Measurements from ENCODE around the gene NTF4.

NTF4 gene

DNA sequence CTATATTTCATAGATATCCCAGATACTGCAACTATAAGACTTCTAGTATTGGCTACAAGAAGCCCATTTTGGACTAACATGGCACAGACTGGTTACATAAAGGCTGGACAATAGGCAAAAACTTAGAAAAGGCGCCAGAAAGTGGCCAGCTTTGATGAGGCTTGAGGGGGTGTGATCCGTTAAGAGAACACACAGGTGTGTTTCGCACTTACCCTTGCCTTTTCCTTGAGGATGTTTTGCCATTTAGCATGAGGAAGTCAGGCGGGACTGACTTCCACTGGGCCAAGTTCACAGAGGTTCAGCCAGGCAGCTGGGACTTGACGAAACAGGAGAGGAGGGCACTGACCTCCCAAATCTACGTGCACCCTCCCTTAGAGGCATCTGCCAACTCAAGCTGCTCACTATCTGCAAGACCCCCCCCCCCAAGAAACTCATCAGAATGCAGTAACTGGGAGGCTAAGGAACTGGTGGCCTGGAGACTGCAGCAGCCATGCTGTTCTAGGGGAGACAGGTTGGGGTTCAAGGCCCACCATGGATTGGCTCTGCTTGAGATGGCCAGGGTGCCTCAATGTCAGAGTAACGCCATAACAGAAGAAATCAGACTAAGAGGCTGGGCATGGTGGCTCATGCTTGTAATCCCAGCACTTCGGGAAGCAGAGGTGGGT is 45.1 kb upstream of the NTF4 start:
- Histone ChIP-seq H3K27ac (no peak overlapping the region), H3K27me3 (replicated peaks) (no peaks in the 10 kb centered on the region), H3K4me3 (ENCODE audit: low read depth, low read length) (no peak overlapping the region), H3K36me3 (replicated peaks) (peaks cover 49% of the 10 kb centered on the region)
- no peak for DNase-seq
- in situ Hi-C loops (cut with HindIII; ENCODE audit: low pct_ligation_motif_present, low sequenced_read_pairs) = no loop called here
- TF ChIP-seq, protein P1, sequence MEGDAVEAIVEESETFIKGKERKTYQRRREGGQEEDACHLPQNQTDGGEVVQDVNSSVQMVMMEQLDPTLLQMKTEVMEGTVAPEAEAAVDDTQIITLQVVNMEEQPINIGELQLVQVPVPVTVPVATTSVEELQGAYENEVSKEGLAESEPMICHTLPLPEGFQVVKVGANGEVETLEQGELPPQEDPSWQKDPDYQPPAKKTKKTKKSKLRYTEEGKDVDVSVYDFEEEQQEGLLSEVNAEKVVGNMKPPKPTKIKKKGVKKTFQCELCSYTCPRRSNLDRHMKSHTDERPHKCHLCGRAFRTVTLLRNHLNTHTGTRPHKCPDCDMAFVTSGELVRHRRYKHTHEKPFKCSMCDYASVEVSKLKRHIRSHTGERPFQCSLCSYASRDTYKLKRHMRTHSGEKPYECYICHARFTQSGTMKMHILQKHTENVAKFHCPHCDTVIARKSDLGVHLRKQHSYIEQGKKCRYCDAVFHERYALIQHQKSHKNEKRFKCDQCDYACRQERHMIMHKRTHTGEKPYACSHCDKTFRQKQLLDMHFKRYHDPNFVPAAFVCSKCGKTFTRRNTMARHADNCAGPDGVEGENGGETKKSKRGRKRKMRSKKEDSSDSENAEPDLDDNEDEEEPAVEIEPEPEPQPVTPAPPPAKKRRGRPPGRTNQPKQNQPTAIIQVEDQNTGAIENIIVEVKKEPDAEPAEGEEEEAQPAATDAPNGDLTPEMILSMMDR (IDR thresholded peaks at IDR 0.05; ENCODE audit: low read depth, low read length, missing control alignments) = no peak

DNA sequence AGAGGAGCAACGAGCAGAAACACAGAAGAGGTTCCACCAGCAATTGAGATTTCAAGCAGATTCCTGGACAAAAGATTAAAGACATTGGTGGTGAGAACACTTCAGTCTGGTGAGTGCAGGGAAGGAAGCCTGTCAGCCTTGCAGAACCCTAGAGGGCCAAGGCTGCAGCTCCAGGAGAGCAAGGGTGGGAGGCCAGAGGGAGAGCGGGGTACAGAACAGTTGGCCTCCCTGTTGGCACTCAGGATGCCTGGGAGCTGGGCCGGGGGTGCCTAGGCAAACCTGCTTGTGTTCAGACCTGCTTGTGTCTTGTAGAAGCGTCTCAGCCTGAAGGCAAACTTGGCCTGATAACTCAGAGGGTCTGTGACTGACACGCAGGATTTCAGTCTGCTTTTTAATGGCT is 44.4 kb upstream of the NTF4 start:
- Histone ChIP-seq H3K27ac (no peak overlapping the region), H3K27me3 (replicated peaks) (no peaks in the 10 kb centered on the region), H3K4me3 (ENCODE audit: low read depth, low read length) (no peak overlapping the region), H3K36me3 (replicated peaks) (peaks cover 56% of the 10 kb centered on the region)
- in situ Hi-C loops (cut with HindIII; ENCODE audit: low pct_ligation_motif_present, low sequenced_read_pairs) = no loop called here
- no peak for DNase-seq
- TF ChIP-seq, protein P1 (IDR thresholded peaks at IDR 0.05; ENCODE audit: low read depth, low read length, missing control alignments) = no peak

DNA sequence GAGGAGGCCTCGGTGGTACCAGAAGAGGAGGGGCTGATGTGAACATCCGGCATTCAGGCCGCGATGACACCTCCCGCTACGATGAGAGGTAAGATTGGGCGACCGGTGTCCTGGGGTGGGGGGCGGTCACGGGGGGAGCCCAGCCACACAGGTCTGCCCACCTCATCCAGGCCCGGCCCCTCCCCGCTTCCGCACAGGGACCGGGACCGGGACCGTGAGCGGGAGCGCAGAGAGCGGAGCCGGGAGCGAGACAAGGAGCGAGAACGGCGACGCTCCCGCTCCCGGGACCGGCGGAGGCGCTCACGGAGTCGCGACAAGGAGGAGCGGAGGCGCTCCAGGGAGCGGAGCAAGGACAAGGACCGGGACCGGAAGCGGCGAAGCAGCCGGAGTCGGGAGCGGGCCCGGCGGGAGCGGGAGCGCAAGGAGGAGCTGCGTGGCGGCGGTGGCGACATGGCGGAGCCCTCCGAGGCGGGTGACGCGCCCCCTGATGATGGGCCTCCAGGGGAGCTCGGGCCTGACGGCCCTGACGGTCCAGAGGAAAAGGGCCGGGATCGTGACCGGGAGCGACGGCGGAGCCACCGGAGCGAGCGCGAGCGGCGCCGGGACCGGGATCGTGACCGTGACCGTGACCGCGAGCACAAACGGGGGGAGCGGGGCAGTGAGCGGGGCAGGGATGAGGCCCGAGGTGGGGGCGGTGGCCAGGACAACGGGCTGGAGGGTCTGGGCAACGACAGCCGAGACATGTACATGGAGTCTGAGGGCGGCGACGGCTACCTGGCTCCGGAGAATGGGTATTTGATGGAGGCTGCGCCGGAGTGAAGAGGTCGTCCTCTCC is 43.2 kb upstream of the NTF4 start:
- Histone ChIP-seq H3K4me3 (ENCODE audit: low read depth, low read length) (no peak overlapping the region), H3K27ac (no peak overlapping the region), H3K36me3 (replicated peaks) (peaks cover 61% of the 10 kb centered on the region), H3K27me3 (replicated peaks) (no peaks in the 10 kb centered on the region)
- TF ChIP-seq, protein P1 (IDR thresholded peaks at IDR 0.05; ENCODE audit: low read depth, low read length, missing control alignments) = no peak
- in situ Hi-C loops (cut with HindIII; ENCODE audit: low pct_ligation_motif_present, low sequenced_read_pairs) = no loop called here
- DNase-seq = no peak

DNA sequence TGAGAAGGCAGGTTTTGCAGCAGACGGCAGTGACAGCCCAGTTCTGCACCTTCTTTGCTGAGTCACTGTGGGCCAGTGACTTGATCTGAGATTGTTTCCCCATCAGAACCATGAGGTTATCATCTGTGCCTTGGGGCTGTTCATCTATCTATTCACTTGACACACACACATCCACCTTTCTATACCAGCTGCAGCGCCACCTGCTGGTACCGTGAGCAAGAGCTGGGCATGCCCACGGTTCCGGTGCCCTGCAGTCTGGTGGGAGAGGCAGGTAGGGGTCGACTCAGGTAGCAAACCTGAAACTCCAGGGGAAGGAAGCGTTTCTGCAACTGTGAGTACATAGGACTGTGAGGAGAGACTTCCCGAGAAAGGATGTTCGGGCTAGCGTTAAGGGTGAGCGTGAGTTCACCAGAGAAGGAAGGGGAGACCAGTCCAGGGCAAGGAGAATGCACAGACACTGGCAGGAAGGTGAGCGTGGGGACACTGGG is 42.1 kb upstream of the NTF4 start:
- TF ChIP-seq, protein P1 (IDR thresholded peaks at IDR 0.05; ENCODE audit: low read depth, low read length, missing control alignments) = peak; percentile 95
- no peaks in the 10 kb centered on the region for H3K27me3 ChIP-seq (replicated peaks)
- peaks cover 69% of the 10 kb centered on the region for H3K36me3 ChIP-seq (replicated peaks)
- in situ Hi-C loops (cut with HindIII; ENCODE audit: low pct_ligation_motif_present, low sequenced_read_pairs) = no loop called here
- no peak overlapping the region for H3K27ac ChIP-seq
- H3K4me3 ChIP-seq (ENCODE audit: low read depth, low read length) = no peak overlapping the region
- DNase-seq = peak; percentile 16

DNA sequence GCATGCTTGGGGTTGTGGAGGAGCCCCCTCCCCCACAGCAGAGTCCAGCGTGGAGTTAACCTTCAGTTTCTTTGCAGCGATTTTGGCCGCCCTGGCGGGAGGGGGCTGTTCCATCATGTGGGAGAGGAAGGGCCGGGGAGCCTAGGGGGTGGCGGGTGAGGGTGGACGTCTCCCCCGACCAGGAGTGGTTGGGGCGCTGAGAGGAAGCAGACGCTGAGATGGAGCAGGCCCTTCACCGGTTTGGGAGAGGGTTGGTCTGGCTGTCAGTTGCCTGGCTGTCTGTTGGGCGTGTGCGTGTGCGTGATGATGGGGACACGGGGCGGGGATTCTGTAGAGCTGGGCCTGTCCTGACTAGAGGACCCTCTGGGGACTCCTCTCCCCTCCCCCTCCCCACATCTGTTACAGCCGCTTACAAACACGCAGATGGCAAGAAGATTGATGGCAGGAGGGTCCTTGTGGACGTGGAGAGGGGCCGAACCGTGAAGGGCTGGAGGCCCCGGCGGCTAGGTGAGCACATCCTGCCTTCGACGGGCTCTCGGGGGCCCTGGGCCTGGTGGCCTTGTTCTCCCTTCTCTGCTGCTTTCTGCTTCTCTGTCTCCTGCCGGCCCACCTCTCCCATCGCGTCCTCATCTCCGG is 39.7 kb upstream of the NTF4 start:
- DNase-seq = no peak
- Histone ChIP-seq H3K36me3 (replicated peaks) (peaks cover 84% of the 10 kb centered on the region), H3K27ac (no peak overlapping the region), H3K4me3 (ENCODE audit: low read depth, low read length) (no peak overlapping the region), H3K27me3 (replicated peaks) (no peaks in the 10 kb centered on the region)
- in situ Hi-C loops (cut with HindIII; ENCODE audit: low pct_ligation_motif_present, low sequenced_read_pairs) = no loop called here
- TF ChIP-seq, protein P1 (IDR thresholded peaks at IDR 0.05; ENCODE audit: low read depth, low read length, missing control alignments) = no peak
